Thoracic aorta (tissue), 2 donors: Measurements from ENCODE around the gene MEP1B. TPM values are rescaled to one million over a fixed set of nuclear protein-coding genes. Genes with fewer than 3 reads are reported as not detected.

ENCODE experiments used
- ATAC-seq: fragments of 150-250 bp; one replicate; pipeline ENCODE4 v1.8.0; 2017; ENCODE audit warnings: low read depth; ENCODE audit not compliant: insufficient number of reproducible peaks, low FRiP score
- DNase-seq: peaks from one replicate; pipeline ENCODE4 v3.0.0-alpha.2; 2020; ENCODE audit warnings: low spot score
- H3K27ac ChIP-seq, 2 donors: fragments of 200-600 bp; sonication (generic); 1 replicate in 1 of 2; 2 replicates in 1 of 2; pipeline ENCODE4 v1.5.1; 2016; ENCODE audit warnings: mild to moderate bottlenecking in 2 of 2, moderate library complexity in 2 of 2
- H3K27me3 ChIP-seq: fragments of 200-600 bp; sonication (generic); replicated peaks from 2 replicates; pipeline ENCODE4 v1.6.0; 2016; ENCODE audit warnings: mild to moderate bottlenecking; ENCODE audit not compliant: insufficient read depth
- H3K36me3 ChIP-seq: fragments of 200-600 bp; sonication (generic); one replicate; pipeline ENCODE4 v1.5.1; 2016
- H3K4me1 ChIP-seq, 2 donors: fragments of 200-600 bp; sonication (generic); 1 replicate in 1 of 2; 2 replicates in 1 of 2; pipeline versions ENCODE4 v1.5.1 to v1.6.0; 2016; ENCODE audit warnings: low read depth in 2 of 2, mild to moderate bottlenecking in 1 of 2; ENCODE audit not compliant: control insufficient read depth in 1 of 2
- H3K4me3 ChIP-seq: fragments of 200-600 bp; sonication (generic); 2 replicates; pipeline ENCODE4 v1.5.1; 2016; ENCODE audit warnings: mild to moderate bottlenecking
- H3K9me3 ChIP-seq: fragments of 200-600 bp; sonication (generic); 2 replicates; pipeline ENCODE4 v1.5.1; 2016
- total RNA-seq, 2 donors: library from RNA; depleted of rRNA; stranded (reverse); fragments of >200 nt; gene quantifications; one replicate each; pipeline versions ENCODE4 v1.1.0 to v1.2.3, GENCODE V29; 2016
- TF ChIP-seq, protein P1 (sequence below): fragments of 200-600 bp; sonication (generic); IDR thresholded peaks from one replicate; pipeline ENCODE4 v1.5.1; 2019; ENCODE audit warnings: antibody characterized with exemption

Gene MEP1B
- total RNA-seq, 2 donors from 2014 or later = not detected

DNA sequence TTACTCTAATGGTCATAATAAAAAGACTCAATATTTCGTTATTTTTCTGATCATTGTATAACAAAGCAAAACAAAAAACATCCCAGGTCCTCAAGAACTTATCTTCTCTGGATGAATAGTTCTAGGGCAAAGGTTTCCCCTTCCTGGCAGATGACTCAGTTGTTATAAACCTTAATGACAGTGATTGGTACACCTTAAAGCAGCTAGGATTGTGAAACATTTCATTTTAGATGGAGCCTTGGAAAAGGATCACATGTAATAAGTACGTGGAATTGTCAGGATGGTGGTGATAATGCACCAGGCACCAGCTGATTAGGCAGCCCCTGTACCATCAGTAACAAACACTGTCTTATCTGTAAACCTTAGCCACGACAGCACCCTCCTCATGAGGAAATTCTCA lies 47.2 kb downstream of the MEP1B start:
- no peaks in the 10 kb centered on the region for H3K36me3 ChIP-seq
- no peak for ATAC-seq
- no peaks in the 10 kb centered on the region for H3K4me1 ChIP-seq
- no peak overlapping the region for H3K27ac ChIP-seq
- H3K27me3 ChIP-seq = no peaks in the 10 kb centered on the region
- H3K9me3 ChIP-seq = no peaks in the 10 kb centered on the region
- no peak for DNase-seq
- TF ChIP-seq, protein P1, sequence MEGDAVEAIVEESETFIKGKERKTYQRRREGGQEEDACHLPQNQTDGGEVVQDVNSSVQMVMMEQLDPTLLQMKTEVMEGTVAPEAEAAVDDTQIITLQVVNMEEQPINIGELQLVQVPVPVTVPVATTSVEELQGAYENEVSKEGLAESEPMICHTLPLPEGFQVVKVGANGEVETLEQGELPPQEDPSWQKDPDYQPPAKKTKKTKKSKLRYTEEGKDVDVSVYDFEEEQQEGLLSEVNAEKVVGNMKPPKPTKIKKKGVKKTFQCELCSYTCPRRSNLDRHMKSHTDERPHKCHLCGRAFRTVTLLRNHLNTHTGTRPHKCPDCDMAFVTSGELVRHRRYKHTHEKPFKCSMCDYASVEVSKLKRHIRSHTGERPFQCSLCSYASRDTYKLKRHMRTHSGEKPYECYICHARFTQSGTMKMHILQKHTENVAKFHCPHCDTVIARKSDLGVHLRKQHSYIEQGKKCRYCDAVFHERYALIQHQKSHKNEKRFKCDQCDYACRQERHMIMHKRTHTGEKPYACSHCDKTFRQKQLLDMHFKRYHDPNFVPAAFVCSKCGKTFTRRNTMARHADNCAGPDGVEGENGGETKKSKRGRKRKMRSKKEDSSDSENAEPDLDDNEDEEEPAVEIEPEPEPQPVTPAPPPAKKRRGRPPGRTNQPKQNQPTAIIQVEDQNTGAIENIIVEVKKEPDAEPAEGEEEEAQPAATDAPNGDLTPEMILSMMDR = no peak
- no peak overlapping the region for H3K4me3 ChIP-seq

DNA sequence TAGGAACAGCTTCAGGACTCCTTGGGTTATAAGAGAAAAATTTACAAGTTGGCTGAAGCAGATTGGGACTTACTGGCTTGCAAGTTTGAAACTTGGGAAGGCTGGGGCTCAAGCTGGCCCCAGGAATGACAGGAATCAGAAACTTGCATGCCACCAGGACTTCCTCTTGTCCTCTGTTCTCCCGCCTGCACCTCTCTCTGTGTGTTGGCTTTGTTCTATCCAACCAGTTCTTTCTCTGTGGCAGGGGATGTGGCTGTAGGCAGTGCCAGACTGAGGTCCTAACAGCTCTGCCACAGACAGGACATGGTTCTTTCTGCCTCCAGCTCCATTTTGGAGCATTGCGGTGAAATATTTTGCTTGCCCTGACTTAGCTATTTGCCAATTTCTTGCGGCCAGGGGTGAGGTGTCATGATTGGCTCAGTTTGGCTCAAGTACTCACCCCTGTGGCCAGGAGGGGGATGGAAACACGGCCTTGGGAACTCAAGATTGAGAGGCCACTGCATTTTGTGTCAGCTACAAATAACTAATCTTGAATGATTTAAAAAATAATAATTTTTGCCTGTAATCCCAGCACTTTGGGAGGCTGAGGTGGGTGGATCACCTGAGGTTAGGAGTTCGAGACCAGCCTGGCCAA lies 48.9 kb downstream of the MEP1B start:
- ATAC-seq = no peak
- no peaks in the 10 kb centered on the region for H3K4me1 ChIP-seq
- DNase-seq = no peak
- H3K27ac ChIP-seq = no peak overlapping the region
- TF ChIP-seq, protein P1 = no peak
- H3K4me3 ChIP-seq = no peak overlapping the region
- H3K36me3 ChIP-seq = no peaks in the 10 kb centered on the region
- H3K9me3 ChIP-seq = no peaks in the 10 kb centered on the region
- H3K27me3 ChIP-seq = no peaks in the 10 kb centered on the region

DNA sequence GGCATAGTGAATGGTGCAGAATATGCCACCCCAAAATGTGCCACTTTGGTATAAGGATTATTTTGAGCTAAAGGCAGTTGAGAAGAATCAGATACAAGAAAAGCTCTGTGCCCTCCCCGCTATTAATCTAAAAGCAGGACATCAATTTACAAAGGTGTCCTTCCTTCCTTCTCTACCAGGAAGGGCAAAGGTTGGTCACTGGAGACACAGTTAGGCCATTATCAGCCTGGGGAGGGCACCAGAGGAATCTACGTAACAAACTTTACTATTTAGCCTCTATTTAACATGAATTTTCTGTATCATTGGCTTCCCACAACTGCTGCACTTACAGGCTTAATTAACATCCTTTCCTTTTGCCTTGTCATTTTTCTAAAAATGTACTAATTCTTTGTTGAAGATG lies 52.6 kb downstream of the MEP1B start:
- DNase-seq = no peak
- Histone ChIP-seq H3K4me3 (no peak overlapping the region), H3K36me3 (no peaks in the 10 kb centered on the region), H3K9me3 (no peaks in the 10 kb centered on the region), H3K4me1 (no peaks in the 10 kb centered on the region), H3K27me3 (no peaks in the 10 kb centered on the region), H3K27ac (no peak overlapping the region)
- ATAC-seq = no peak
- TF ChIP-seq, protein P1 = no peak

DNA sequence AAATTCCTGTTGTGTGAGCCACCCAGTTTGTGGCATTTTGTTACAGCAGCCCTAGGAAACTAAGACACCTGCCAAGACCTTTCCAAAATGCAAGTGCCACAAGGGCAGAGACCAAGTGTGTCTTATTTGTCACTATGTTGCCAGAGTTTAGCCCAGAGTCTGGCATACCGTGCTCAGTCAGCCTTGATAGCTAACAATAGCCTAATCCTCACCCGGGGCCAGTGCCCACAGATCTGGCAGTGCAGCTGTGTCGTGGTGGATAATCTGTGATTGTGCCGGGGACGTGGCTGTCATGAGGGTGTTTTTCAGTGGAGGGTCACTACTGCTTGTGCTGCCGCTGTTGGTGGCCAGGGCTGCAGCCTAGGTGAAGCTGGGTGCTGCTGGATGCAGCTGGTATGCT lies 53.5 kb downstream of the MEP1B start:
- TF ChIP-seq, protein P1 = no peak
- Histone ChIP-seq H3K27me3 (no peaks in the 10 kb centered on the region), H3K36me3 (no peaks in the 10 kb centered on the region), H3K27ac (no peak overlapping the region), H3K4me1 (no peaks in the 10 kb centered on the region), H3K9me3 (no peaks in the 10 kb centered on the region), H3K4me3 (no peak overlapping the region)
- DNase-seq (no peak), ATAC-seq (no peak)

DNA sequence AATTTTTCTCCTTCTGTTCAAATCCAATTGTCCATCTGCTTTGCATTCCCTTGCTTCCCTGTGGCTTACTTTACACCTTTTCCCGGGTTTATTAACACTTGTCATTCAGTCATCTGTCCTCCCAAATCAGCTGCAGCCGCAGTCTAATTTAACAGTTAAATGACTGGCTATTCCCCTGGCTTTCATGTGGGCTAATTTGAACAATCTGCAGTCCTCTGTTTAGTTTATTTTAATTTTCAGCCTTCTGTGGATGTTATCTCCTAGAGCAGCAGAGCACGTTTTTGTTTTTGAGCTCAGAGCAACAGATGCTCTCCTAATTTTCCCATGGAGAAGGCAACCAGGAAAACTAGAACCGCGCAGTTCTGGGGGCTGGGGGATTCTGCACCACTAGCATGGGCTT lies 55.0 kb downstream of the MEP1B start:
- no peak for ATAC-seq
- H3K4me3 ChIP-seq = no peak overlapping the region

More for the DNA sequence above, 55.0 kb downstream of the MEP1B start:
- no peaks in the 10 kb centered on the region for H3K9me3 ChIP-seq
- no peaks in the 10 kb centered on the region for H3K36me3 ChIP-seq
- H3K4me1 ChIP-seq = no peaks in the 10 kb centered on the region
- TF ChIP-seq, protein P1 = no peak
- no peak for DNase-seq
- no peak overlapping the region for H3K27ac ChIP-seq
- no peaks in the 10 kb centered on the region for H3K27me3 ChIP-seq
